Vagina (tissue), 2 donors: Measurements from ENCODE around the gene HIVEP1. TPM values are rescaled to one million over a fixed set of nuclear protein-coding genes. Genes with fewer than 3 reads are reported as not detected.

Experiments used
- DNase-seq, 2 donors: peaks; one replicate each; pipeline ENCODE4 v3.0.0-alpha.2; 2017; ENCODE audit errors: extremely low spot score in 2 of 2
- H3K27ac ChIP-seq: fragments of 200-600 bp; sonication (generic); one replicate; pipeline ENCODE4 v1.5.1; 2019
- H3K27me3 ChIP-seq: fragments of 200-600 bp; sonication (generic); one replicate; pipeline ENCODE4 v1.5.1; 2019
- H3K36me3 ChIP-seq, 2 donors: fragments of 200-600 bp; sonication (generic); one replicate each; pipeline ENCODE4 v1.5.1; 2017 to 2019
- H3K4me1 ChIP-seq: fragments of 200-600 bp; sonication (generic); one replicate; pipeline ENCODE4 v1.5.1; 2019
- H3K4me3 ChIP-seq, 2 donors: fragments of 200-600 bp; sonication (generic); 1 replicate in 1 of 2; 2 replicates in 1 of 2; pipeline ENCODE4 v1.5.1; 2016 to 2019
- H3K9me3 ChIP-seq: fragments of 200-600 bp; sonication (generic); one replicate; pipeline ENCODE4 v1.5.1; 2019
- CTCF ChIP-seq, 3 experiments: fragments of 450-650 bp in 2 of 3; fragments of 200-600 bp in 1 of 3; sonication (generic) in 1 of 3; IDR thresholded peaks; one replicate each; pipeline ENCODE4 v1.5.1; 2017 to 2019; ENCODE audit warnings: antibody characterized with exemption in 3 of 3, mild to moderate bottlenecking in 2 of 3, moderate library complexity in 2 of 3
- POLR2A ChIP-seq, 2 donors: fragments of 450-650 bp; IDR thresholded peaks; one replicate each; pipeline ENCODE4 v1.6.1; 2017; ENCODE audit warnings: antibody characterized with exemption in 2 of 2, mild to moderate bottlenecking in 2 of 2, moderate library complexity in 2 of 2
- POLR2AphosphoS5 ChIP-seq, 2 donors: sonication (generic); formaldehyde crosslinking; IDR thresholded peaks; one replicate each; pipeline ENCODE4 v1.9.0; 2017; ENCODE audit warnings: antibody characterized with exemption in 2 of 2, mild to moderate bottlenecking in 2 of 2, low read depth in 1 of 2; ENCODE audit not compliant: insufficient read depth in 1 of 2
- intact Hi-C: fragments of 100-400 bp; cut with DNase I; formaldehyde crosslinking; loops from one replicate; pipeline ENCODE4 v1.15.1; 2023
- total RNA-seq: library from RNA; depleted of rRNA; stranded (reverse); fragments of >200 nt; gene quantifications from one replicate; pipeline ENCODE4 v1.2.3, GENCODE V29; 2016

HIVEP1 gene
- total RNA-seq, 1 donor from 2014 or later, result 36.1 TPM

- Histone ChIP-seq H3K4me1 (no peaks in the 10 kb centered on the region), H3K4me3 (no peak overlapping the region), H3K27ac (no peak overlapping the region), H3K27me3 (no peaks in the 10 kb centered on the region), H3K9me3 (no peaks in the 10 kb centered on the region), H3K36me3 (no peaks in the 10 kb centered on the region)
- TF ChIP-seq POLR2AphosphoS5 (IDR thresholded peaks at IDR 0.05; ENCODE audit: insufficient read depth in 1 of 2, low read depth in 1 of 2) (no peak), CTCF (IDR thresholded peaks at IDR 0.05) (no peak)
- intact Hi-C loops, result no loop called here
- no peak for DNase-seq
Measured at GRCh38 chr6:12185081-12185673, 173.1 kb downstream of the HIVEP1 start.

- no peak for TF ChIP-seq POLR2A (IDR thresholded peaks at IDR 0.05)
- TF ChIP-seq CTCF (IDR thresholded peaks at IDR 0.05), result no peak
- TF ChIP-seq POLR2AphosphoS5 (IDR thresholded peaks at IDR 0.05; ENCODE audit: insufficient read depth in 1 of 2, low read depth in 1 of 2), result no peak
- intact Hi-C loops, result no loop called here
- no peak for DNase-seq
- no peaks in the 10 kb centered on the region for H3K4me1 ChIP-seq
- H3K36me3 ChIP-seq, result no peaks in the 10 kb centered on the region
- no peaks in the 10 kb centered on the region for H3K9me3 ChIP-seq
- no peak overlapping the region for H3K27ac ChIP-seq
- H3K27me3 ChIP-seq, result no peaks in the 10 kb centered on the region
- no peak overlapping the region for H3K4me3 ChIP-seq
Measured at GRCh38 chr6:12186528-12186927, 174.4 kb downstream of the HIVEP1 start.

- no peak for DNase-seq
- TF ChIP-seq CTCF (IDR thresholded peaks at IDR 0.05) (no peak), POLR2AphosphoS5 (IDR thresholded peaks at IDR 0.05; ENCODE audit: insufficient read depth in 1 of 2, low read depth in 1 of 2) (no peak), POLR2A (IDR thresholded peaks at IDR 0.05) (no peak)
- no peaks in the 10 kb centered on the region for H3K27me3 ChIP-seq
- H3K4me1 ChIP-seq, result no peaks in the 10 kb centered on the region
- H3K4me3 ChIP-seq, result no peak overlapping the region
- no peak overlapping the region for H3K27ac ChIP-seq
- no peaks in the 10 kb centered on the region for H3K36me3 ChIP-seq
- intact Hi-C loops, result no loop called here
- H3K9me3 ChIP-seq, result no peaks in the 10 kb centered on the region
Measured at GRCh38 chr6:12189150-12189549, 177.0 kb downstream of the HIVEP1 start.

GRCh38 chr6:12189661-12190060 lies 177.5 kb downstream of the HIVEP1 start:
- TF ChIP-seq POLR2AphosphoS5 (IDR thresholded peaks at IDR 0.05; ENCODE audit: insufficient read depth in 1 of 2, low read depth in 1 of 2) (no peak), CTCF (IDR thresholded peaks at IDR 0.05) (no peak), POLR2A (IDR thresholded peaks at IDR 0.05) (no peak)
- Histone ChIP-seq H3K4me3 (no peak overlapping the region), H3K4me1 (no peaks in the 10 kb centered on the region), H3K27ac (no peak overlapping the region), H3K9me3 (no peaks in the 10 kb centered on the region), H3K36me3 (no peaks in the 10 kb centered on the region), H3K27me3 (no peaks in the 10 kb centered on the region)
- DNase-seq, result no peak
- intact Hi-C loops, result no loop called here

- Histone ChIP-seq H3K27me3 (no peaks in the 10 kb centered on the region), H3K4me3 (no peak overlapping the region), H3K36me3 (no peaks in the 10 kb centered on the region), H3K27ac (no peak overlapping the region), H3K4me1 (no peaks in the 10 kb centered on the region), H3K9me3 (no peaks in the 10 kb centered on the region)
- no peak for DNase-seq
- no peak for TF ChIP-seq POLR2AphosphoS5 (IDR thresholded peaks at IDR 0.05; ENCODE audit: insufficient read depth in 1 of 2, low read depth in 1 of 2)
- TF ChIP-seq CTCF (IDR thresholded peaks at IDR 0.05), result no peak
- TF ChIP-seq POLR2A (IDR thresholded peaks at IDR 0.05), result no peak
- intact Hi-C loops, result no loop called here
Measured at GRCh38 chr6:12190252-12190651, 178.1 kb downstream of the HIVEP1 start.
